ENCODE data around the gene FOXJ3. TPM values are rescaled to one million over a fixed set of nuclear protein-coding genes. Genes with fewer than 3 reads are reported as not detected.
A peak's percentile ranks its signal among the peaks of the same experiment; 100 is the strongest.

FOXJ3 gene
- total RNA-seq, 1 experiment from 2014 or later = 51.4 TPM

DNA sequence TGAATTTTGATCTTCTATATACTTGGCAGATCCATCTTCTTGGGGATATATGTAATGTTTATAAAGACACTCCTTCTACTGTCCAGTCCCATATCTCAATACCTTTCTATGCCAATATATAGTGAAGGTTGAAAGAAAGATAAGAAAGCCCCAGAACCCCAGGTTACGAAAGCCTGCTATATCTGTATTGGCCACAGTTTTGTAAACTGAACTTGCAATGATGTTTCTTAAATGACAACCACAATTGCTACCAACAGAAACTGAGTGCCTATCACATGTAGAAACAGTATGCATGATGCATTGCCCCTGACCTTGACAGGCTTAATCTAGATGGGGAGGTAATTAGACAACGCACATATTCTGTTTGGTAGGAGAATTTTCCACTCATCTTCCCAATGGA is 37.8 kb upstream of the FOXJ3 start:
- CTCF ChIA-PET = no interaction called here
- TF ChIP-seq, protein P1, sequence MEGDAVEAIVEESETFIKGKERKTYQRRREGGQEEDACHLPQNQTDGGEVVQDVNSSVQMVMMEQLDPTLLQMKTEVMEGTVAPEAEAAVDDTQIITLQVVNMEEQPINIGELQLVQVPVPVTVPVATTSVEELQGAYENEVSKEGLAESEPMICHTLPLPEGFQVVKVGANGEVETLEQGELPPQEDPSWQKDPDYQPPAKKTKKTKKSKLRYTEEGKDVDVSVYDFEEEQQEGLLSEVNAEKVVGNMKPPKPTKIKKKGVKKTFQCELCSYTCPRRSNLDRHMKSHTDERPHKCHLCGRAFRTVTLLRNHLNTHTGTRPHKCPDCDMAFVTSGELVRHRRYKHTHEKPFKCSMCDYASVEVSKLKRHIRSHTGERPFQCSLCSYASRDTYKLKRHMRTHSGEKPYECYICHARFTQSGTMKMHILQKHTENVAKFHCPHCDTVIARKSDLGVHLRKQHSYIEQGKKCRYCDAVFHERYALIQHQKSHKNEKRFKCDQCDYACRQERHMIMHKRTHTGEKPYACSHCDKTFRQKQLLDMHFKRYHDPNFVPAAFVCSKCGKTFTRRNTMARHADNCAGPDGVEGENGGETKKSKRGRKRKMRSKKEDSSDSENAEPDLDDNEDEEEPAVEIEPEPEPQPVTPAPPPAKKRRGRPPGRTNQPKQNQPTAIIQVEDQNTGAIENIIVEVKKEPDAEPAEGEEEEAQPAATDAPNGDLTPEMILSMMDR (IDR thresholded peaks at IDR 0.05; ENCODE audit: unreplicated experiment) = no peak
- peaks cover 32% of the 10 kb centered on the region for H3K4me1 Mint-ChIP-seq (ENCODE audit: low read depth, unreplicated experiment)
- no peak for DNase-seq
- no peak overlapping the region for H3K27ac Mint-ChIP-seq (ENCODE audit: unreplicated experiment)
- no peak overlapping the region for H3K4me3 Mint-ChIP-seq (ENCODE audit: low read depth, unreplicated experiment)
- no TSS peak for BruUV-seq (replicated peaks)
- intact Hi-C loops (cut with micrococcal nuclease; ENCODE audit: unreplicated experiment) = no loop called here
- H3K9me3 Mint-ChIP-seq (ENCODE audit: low read depth, unreplicated experiment) = no peaks in the 10 kb centered on the region
- no peaks in the 10 kb centered on the region for H3K36me3 Mint-ChIP-seq (ENCODE audit: insufficient read depth, unreplicated experiment)
- peaks cover 28% of the 10 kb centered on the region for H3K27me3 Mint-ChIP-seq (ENCODE audit: unreplicated experiment)

GRCh38 chr1:42370876-42371549 is 36.0 kb upstream of the FOXJ3 start:
- CTCF ChIA-PET = interaction anchor here (0.5 to 0.6 kb wide), 2 partner anchors 30 to 37 kb away, joined by 3 read pairs; no protein-coding TSS in a partner anchor
- Mint-ChIP-seq H3K4me3 (ENCODE audit: low read depth, unreplicated experiment) (no peak overlapping the region), H3K4me1 (ENCODE audit: low read depth, unreplicated experiment) (peaks cover 34% of the 10 kb centered on the region), H3K9me3 (ENCODE audit: low read depth, unreplicated experiment) (no peaks in the 10 kb centered on the region), H3K27me3 (ENCODE audit: unreplicated experiment) (peaks cover 15% of the 10 kb centered on the region), H3K36me3 (ENCODE audit: insufficient read depth, unreplicated experiment) (no peaks in the 10 kb centered on the region), H3K27ac (ENCODE audit: unreplicated experiment) (no peak overlapping the region)
- intact Hi-C loops (cut with micrococcal nuclease; ENCODE audit: unreplicated experiment) = no loop called here
- TF ChIP-seq, protein P1 (IDR thresholded peaks at IDR 0.05; ENCODE audit: unreplicated experiment) = no peak
- BruUV-seq (replicated peaks) = no TSS peak
- DNase-seq = no peak

DNA sequence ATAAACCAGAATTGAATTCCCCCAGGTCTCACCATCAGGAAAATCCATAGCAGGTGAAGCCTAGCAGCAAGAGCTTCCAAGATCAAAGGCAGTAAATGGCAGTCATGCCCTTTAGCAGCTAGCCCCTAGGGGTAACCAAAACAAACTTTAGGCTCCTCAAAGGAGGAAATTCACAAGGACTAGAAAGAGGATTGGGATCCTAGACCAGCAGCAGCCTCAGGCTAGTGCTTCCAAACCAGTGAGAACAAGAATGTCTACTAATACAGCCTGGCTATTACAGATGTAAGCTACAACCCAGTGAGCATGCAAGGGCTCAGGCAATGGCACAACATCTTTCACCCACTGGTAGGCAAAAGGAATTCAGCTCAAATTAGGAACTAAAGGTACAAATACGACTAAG is 34.4 kb upstream of the FOXJ3 start:
- Mint-ChIP-seq H3K4me3 (ENCODE audit: low read depth, unreplicated experiment) (no peak overlapping the region), H3K4me1 (ENCODE audit: low read depth, unreplicated experiment) (peaks cover 34% of the 10 kb centered on the region), H3K27me3 (ENCODE audit: unreplicated experiment) (peaks cover 15% of the 10 kb centered on the region), H3K27ac (ENCODE audit: unreplicated experiment) (no peak overlapping the region), H3K9me3 (ENCODE audit: low read depth, unreplicated experiment) (no peaks in the 10 kb centered on the region), H3K36me3 (ENCODE audit: insufficient read depth, unreplicated experiment) (no peaks in the 10 kb centered on the region)
- CTCF ChIA-PET = no interaction called here
- no peak for DNase-seq
- intact Hi-C loops (cut with micrococcal nuclease; ENCODE audit: unreplicated experiment) = loop anchor here (10.0 kb wide), 1 partner anchor 65 kb away; no protein-coding TSS in a partner anchor
- TF ChIP-seq, protein P1 (IDR thresholded peaks at IDR 0.05; ENCODE audit: unreplicated experiment) = no peak
- BruUV-seq (replicated peaks) = no TSS peak

- Mint-ChIP-seq H3K4me1 (ENCODE audit: low read depth, unreplicated experiment) (peaks cover 34% of the 10 kb centered on the region), H3K36me3 (ENCODE audit: insufficient read depth, unreplicated experiment) (no peaks in the 10 kb centered on the region), H3K27me3 (ENCODE audit: unreplicated experiment) (peaks cover 15% of the 10 kb centered on the region), H3K27ac (ENCODE audit: unreplicated experiment) (peak overlapping the region; percentile 34), H3K4me3 (ENCODE audit: low read depth, unreplicated experiment) (no peak overlapping the region), H3K9me3 (ENCODE audit: low read depth, unreplicated experiment) (no peaks in the 10 kb centered on the region)
- intact Hi-C loops (cut with micrococcal nuclease; ENCODE audit: unreplicated experiment) = loop anchor here (10.0 kb wide), 1 partner anchor 63 kb away; no protein-coding TSS in a partner anchor
- no TSS peak for BruUV-seq (replicated peaks)
- peak; percentile 8 for DNase-seq
- TF ChIP-seq, protein P1 (IDR thresholded peaks at IDR 0.05; ENCODE audit: unreplicated experiment) = no peak
- CTCF ChIA-PET = interaction anchor here (0.6 to 1.2 kb wide), 2 partner anchors 28 to 377 kb away, joined by 3 read pairs; no protein-coding TSS in a partner anchor
These were observed 33.2 kb upstream of the FOXJ3 start for GRCh38 chr1:42368096-42368795.

All from Calu3 (cell line).